DOHH2 (cell line): ENCODE data around the gene POFUT1.

Experiments
- H3F3A ChIP-seq: fragments of 200-600 bp; sonication (generic), shearing (Covaris generic); 2 replicates; pipeline ENCODE4 v1.6.0; 2016; ENCODE audit warnings: antibody characterized with exemption, mild to moderate bottlenecking; ENCODE audit not compliant: control insufficient read depth, insufficient read depth
- H3K27ac ChIP-seq: fragments of 200-600 bp; sonication (generic); 2 replicates; pipeline ENCODE4 v1.5.1; 2014; ENCODE audit warnings: low read depth, mild to moderate bottlenecking, low read length, moderate library complexity
- H3K27me3 ChIP-seq: fragments of 200-600 bp; sonication (generic); 2 replicates; pipeline ENCODE4 v1.6.1; 2014; ENCODE audit warnings: mild to moderate bottlenecking, low read length, mixed read lengths; ENCODE audit not compliant: control insufficient read depth
- H3K36me3 ChIP-seq: fragments of 200-600 bp; sonication (generic); 2 replicates; pipeline ENCODE4 v1.6.1; 2014; ENCODE audit warnings: mild to moderate bottlenecking, low read length, moderate library complexity, mixed read lengths; ENCODE audit not compliant: control insufficient read depth
- H3K4me1 ChIP-seq: fragments of 200-600 bp; sonication (generic); 2 replicates; pipeline ENCODE4 v1.6.1; 2014; ENCODE audit warnings: mild to moderate bottlenecking, low read length, mixed read lengths; ENCODE audit not compliant: control insufficient read depth
- H3K4me2 ChIP-seq: fragments of 200-600 bp; sonication (generic); 2 replicates; pipeline ENCODE4 v1.6.0; 2014; ENCODE audit warnings: mild to moderate bottlenecking, low read length, moderate library complexity
- H3K4me3 ChIP-seq: fragments of 200-600 bp; sonication (generic); 2 replicates; pipeline ENCODE4 v1.5.1; 2014; ENCODE audit warnings: mild to moderate bottlenecking, low read length, mixed read lengths
- H3K79me2 ChIP-seq: fragments of 200-600 bp; sonication (generic); 2 replicates; pipeline ENCODE4 v1.6.1; 2014; ENCODE audit warnings: mild to moderate bottlenecking, low read length, mixed read lengths; ENCODE audit not compliant: control insufficient read depth
- H3K9me2 ChIP-seq: fragments of 200-600 bp; sonication (generic); replicated peaks from 2 replicates; pipeline ENCODE4 v1.6.1; 2014; ENCODE audit warnings: mild to moderate bottlenecking, low read length, mixed read lengths; ENCODE audit not compliant: control insufficient read depth
- H3K9me3 ChIP-seq: fragments of 200-600 bp; sonication (generic); 2 replicates; pipeline ENCODE4 v1.6.1; 2014; ENCODE audit warnings: antibody characterized with exemption, low read length, mixed read lengths; ENCODE audit not compliant: control insufficient read depth, insufficient read depth
- H4K20me1 ChIP-seq: fragments of 200-600 bp; sonication (generic); 2 replicates; pipeline ENCODE4 v1.6.0; 2014; ENCODE audit warnings: low read depth, mild to moderate bottlenecking, antibody characterized with exemption, low read length, moderate library complexity; ENCODE audit not compliant: control insufficient read depth, insufficient read depth
- CTCF ChIP-seq: fragments of 200-600 bp; sonication (generic); IDR thresholded peaks from one replicate; pipeline ENCODE4 v1.5.1; 2014; ENCODE audit warnings: antibody characterized with exemption, mild to moderate bottlenecking, low read depth, low read length; ENCODE audit not compliant: poor library complexity, severe bottlenecking
- EZH2phosphoT487 ChIP-seq: fragments of 200-600 bp; sonication (generic); IDR thresholded peaks from 2 replicates; pipeline ENCODE4 v1.6.1; 2017; ENCODE audit warnings: borderline replicate concordance, mild to moderate bottlenecking, antibody characterized with exemption, low read length, moderate library complexity, mixed read lengths

The POFUT1 gene

GRCh38 chr20:32204205-32205109 is 3.2 kb upstream of the POFUT1 start:
- H3K36me3 ChIP-seq = peaks cover 85% of the 10 kb centered on the region
- peaks cover 3% of the 10 kb centered on the region; the same call in 1 of the 2 replicates for H3F3A ChIP-seq
- H3K27ac ChIP-seq = peak overlapping the region; percentile 69
- H4K20me1 ChIP-seq = peaks cover 36% of the 10 kb centered on the region
- TF ChIP-seq CTCF (no peak), EZH2phosphoT487 (no peak)
- peaks cover 50% of the 10 kb centered on the region for H3K4me1 ChIP-seq
- H3K79me2 ChIP-seq = peaks cover 94% of the 10 kb centered on the region
- no peaks in the 10 kb centered on the region for H3K27me3 ChIP-seq
- no peaks in the 10 kb centered on the region for H3K9me2 ChIP-seq
- peak overlapping the region; percentile 100 for H3K4me2 ChIP-seq
- no peaks in the 10 kb centered on the region for H3K9me3 ChIP-seq
- H3K4me3 ChIP-seq = peak overlapping the region; percentile 98

- Histone ChIP-seq H3K27ac (peak overlapping the region; percentile 69), H3K4me1 (peaks cover 54% of the 10 kb centered on the region), H3F3A (peaks cover 3% of the 10 kb centered on the region; the same call in 1 of the 2 replicates), H3K9me2 (no peaks in the 10 kb centered on the region), H3K9me3 (no peaks in the 10 kb centered on the region), H3K79me2 (peaks cover 96% of the 10 kb centered on the region), H3K36me3 (peaks cover 86% of the 10 kb centered on the region), H3K4me2 (peak overlapping the region; percentile 100), H3K4me3 (peak overlapping the region; percentile 98), H4K20me1 (peaks cover 36% of the 10 kb centered on the region), H3K27me3 (no peaks in the 10 kb centered on the region)
- no peak for TF ChIP-seq CTCF
- no peak for TF ChIP-seq EZH2phosphoT487
Measured at GRCh38 chr20:32205110-32205842, 2.4 kb upstream of the POFUT1 start.

- Histone ChIP-seq H4K20me1 (peaks cover 36% of the 10 kb centered on the region), H3K27ac (peak overlapping the region; percentile 69), H3K9me3 (no peaks in the 10 kb centered on the region), H3K36me3 (peaks cover 90% of the 10 kb centered on the region), H3F3A (peaks cover 3% of the 10 kb centered on the region; the same call in 1 of the 2 replicates), H3K4me1 (peaks cover 54% of the 10 kb centered on the region), H3K79me2 (peaks cover 99% of the 10 kb centered on the region), H3K4me2 (peak overlapping the region; percentile 100), H3K4me3 (peak overlapping the region; percentile 98), H3K9me2 (no peaks in the 10 kb centered on the region), H3K27me3 (no peaks in the 10 kb centered on the region)
- TF ChIP-seq EZH2phosphoT487 (no peak), CTCF (no peak)
Measured at GRCh38 chr20:32205843-32206759, 1.6 kb upstream of the POFUT1 start.
